T-helper 9 cell (primary cell): ENCODE results near the gene OR4F29.
"Not testable (repeated sequence)": the region's sequence is repeated elsewhere in the genome, so short reads cannot be mapped to it uniquely, and the experiment has no call there.

Experiments
- DNase-seq: peaks from one replicate; pipeline ENCODE4 v3.0.0-alpha.2; 2020
- total RNA-seq, 2 donors: gene quantifications; one replicate each; lab custom pipeline; 2026; lab: John Stamatoyannopoulos, UW

OR4F29 gene
- total RNA-seq: 0 reads per million in 2 donors

GRCh38 chr1:451578-451977 lies at the start of gene OR4F29:
Gene OR4F29, minus strand, starts transcription at chr1:451678. Its CDS starts 0 bp downstream, at chr1:451678.
- DNase-seq: not testable (repeated sequence)
